ACC112 (cell line): Measurements from ENCODE around the gene RAI1.
"Not testable (repeated sequence)": the region's sequence is repeated elsewhere in the genome, so short reads cannot be mapped to it uniquely, and the experiment has no call there.

Source experiments
- H2AFZ ChIP-seq: fragments of 200-600 bp; sonication (generic); one replicate; pipeline ENCODE4 v1.6.0; 2017; ENCODE audit warnings: antibody characterized with exemption, low read length; ENCODE audit not compliant: unreplicated experiment
- H3K27ac ChIP-seq: fragments of 200-600 bp; sonication (generic); 2 replicates; pipeline ENCODE4 v1.5.1; 2014; ENCODE audit warnings: low read depth, mild to moderate bottlenecking, antibody characterized with exemption, low read length, moderate library complexity
- H3K27me3 ChIP-seq: fragments of 200-600 bp; sonication (generic); 2 replicates; pipeline ENCODE4 v1.6.1; 2014; ENCODE audit warnings: mild to moderate bottlenecking, antibody characterized with exemption, low read length, moderate library complexity, mixed read lengths; ENCODE audit not compliant: insufficient read depth
- H3K36me3 ChIP-seq: fragments of 200-600 bp; sonication (generic); 2 replicates; pipeline ENCODE4 v1.6.1; 2016; ENCODE audit warnings: mild to moderate bottlenecking, antibody characterized with exemption, low read length, moderate library complexity, mixed read lengths; ENCODE audit not compliant: insufficient read depth
- H3K4me1 ChIP-seq: fragments of 200-600 bp; sonication (generic); one replicate; pipeline ENCODE4 v1.6.1; 2016; ENCODE audit warnings: low read length, mixed read lengths; ENCODE audit not compliant: insufficient read depth, unreplicated experiment, control insufficient read depth
- H3K4me3 ChIP-seq: fragments of 200-600 bp; sonication (generic); 2 replicates; pipeline ENCODE4 v1.5.1; 2014; ENCODE audit warnings: mild to moderate bottlenecking, low read depth, low read length
- H3K79me2 ChIP-seq: fragments of 200-600 bp; sonication (generic); one replicate; pipeline ENCODE4 v1.6.0; 2016; ENCODE audit warnings: low read length; ENCODE audit not compliant: control insufficient read depth, unreplicated experiment, insufficient read depth

The RAI1 gene

DNA sequence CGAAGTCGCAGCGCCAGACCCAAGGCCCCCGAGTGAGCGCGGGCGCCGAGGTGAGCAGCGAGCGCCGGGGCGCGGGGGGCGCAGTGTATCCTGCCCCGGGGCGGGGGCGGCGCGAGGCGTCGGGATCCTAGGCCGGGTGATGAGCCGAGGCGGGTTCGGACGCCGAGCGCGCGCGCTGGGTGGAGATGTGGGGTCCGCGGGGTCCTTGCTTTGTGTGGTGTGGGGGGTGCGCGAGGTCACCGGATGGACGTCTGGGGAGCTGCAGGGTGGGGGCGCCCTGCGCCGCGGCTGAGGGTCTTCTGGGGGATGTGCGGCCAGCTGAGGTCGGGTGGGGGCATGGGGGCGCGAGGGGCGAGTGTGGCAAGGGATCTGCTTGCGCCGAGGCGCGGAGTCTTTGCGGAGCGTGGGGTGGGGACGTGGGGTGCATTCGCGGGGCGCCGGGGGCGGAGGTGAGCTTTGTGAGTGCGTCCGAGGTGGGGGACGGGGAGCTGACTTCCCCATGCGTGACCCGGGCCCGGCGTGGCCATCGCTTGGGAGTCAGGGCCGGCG, 560 bp downstream of the RAI1 start:
- Histone ChIP-seq H3K27ac (peak overlapping the region; percentile 85), H3K4me3 (peak overlapping the region; percentile 96), H3K36me3 (no peaks in the 10 kb centered on the region), H3K27me3 (no peaks in the 10 kb centered on the region), H2AFZ (peak overlapping the region; percentile 77), H3K4me1 (peaks cover 31% of the 10 kb centered on the region), H3K79me2 (peaks cover 50% of the 10 kb centered on the region)

DNA sequence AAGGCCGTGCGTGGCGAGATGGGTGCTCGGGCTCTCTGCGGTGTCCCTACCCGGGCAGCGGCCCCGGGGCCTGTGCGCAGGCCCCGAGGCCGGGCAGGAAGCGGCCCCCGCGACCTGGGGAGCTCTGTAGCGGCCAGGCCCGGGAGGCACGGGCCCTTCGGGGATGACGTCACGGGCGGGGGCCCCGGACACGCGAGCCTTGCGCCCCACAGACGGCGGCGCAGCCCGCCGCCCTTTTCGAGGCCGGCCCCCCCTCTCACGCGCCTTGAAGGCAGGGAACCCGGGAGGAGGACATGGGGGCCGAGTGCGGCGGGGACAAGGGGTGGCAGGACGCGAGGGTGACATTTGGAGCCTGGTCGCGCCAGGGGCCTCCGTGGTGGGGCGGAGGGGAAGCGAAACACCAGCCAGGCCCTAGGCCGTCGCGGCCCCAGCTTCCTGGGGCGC, 1.1 kb downstream of the RAI1 start:
- Histone ChIP-seq H3K79me2 (peaks cover 55% of the 10 kb centered on the region), H3K4me3 (peak overlapping the region; percentile 96), H3K36me3 (no peaks in the 10 kb centered on the region), H3K27me3 (no peaks in the 10 kb centered on the region), H3K27ac (peak overlapping the region; percentile 85), H2AFZ (peak overlapping the region; percentile 79), H3K4me1 (peaks cover 36% of the 10 kb centered on the region)

DNA sequence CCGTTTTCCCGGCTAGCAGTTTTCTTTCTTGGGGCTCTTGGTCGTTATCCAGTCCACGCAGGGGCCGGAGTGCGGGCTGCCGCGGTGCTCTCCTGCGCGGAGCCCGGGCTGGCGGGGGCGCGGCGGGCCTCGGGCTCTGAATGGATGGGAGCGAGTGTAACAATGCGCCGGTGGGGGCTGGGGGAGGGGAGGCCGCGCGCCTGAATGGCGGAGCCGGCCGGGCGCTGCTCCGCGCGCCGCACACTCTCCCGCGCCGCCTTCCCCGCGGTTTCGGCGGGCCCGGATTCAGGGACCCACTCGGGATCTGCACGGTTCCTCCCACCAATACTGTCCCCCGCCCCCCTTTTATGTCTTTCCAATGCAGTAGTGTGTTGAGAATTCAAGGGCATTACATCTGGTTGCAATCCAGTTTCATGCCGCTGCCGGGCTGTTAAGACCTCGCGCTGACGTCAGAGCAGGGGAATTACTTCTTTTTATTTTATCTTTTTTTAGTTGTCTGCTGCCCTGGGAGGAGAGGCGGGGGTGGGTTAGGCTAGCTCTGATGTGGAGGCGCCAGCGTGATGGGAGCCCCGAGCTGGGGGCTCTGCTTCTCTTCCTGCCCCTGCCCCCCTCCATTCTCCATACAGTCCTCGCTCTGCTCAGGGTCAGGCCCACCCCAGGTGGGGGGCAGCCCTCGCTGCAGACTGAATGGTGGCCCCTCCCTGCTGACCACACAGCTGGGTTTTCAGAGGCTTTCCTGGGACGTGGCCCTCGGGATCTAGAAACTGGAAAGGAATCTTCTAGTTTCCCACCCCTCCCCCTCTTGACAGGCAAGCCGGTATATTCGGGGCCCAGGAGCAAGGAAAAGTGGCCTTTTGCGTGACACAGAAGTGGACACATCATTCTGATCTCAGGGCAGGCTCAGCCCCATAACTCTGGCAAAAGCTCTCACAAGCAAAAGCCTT, 1.8 kb downstream of the RAI1 start:
- Histone ChIP-seq H3K27me3 (no peaks in the 10 kb centered on the region), H3K36me3 (no peaks in the 10 kb centered on the region), H3K4me1 (peaks cover 39% of the 10 kb centered on the region), H2AFZ (peak overlapping the region; percentile 79), H3K79me2 (peaks cover 60% of the 10 kb centered on the region), H3K4me3 (peak overlapping the region; percentile 96), H3K27ac (peak overlapping the region; percentile 85)

DNA sequence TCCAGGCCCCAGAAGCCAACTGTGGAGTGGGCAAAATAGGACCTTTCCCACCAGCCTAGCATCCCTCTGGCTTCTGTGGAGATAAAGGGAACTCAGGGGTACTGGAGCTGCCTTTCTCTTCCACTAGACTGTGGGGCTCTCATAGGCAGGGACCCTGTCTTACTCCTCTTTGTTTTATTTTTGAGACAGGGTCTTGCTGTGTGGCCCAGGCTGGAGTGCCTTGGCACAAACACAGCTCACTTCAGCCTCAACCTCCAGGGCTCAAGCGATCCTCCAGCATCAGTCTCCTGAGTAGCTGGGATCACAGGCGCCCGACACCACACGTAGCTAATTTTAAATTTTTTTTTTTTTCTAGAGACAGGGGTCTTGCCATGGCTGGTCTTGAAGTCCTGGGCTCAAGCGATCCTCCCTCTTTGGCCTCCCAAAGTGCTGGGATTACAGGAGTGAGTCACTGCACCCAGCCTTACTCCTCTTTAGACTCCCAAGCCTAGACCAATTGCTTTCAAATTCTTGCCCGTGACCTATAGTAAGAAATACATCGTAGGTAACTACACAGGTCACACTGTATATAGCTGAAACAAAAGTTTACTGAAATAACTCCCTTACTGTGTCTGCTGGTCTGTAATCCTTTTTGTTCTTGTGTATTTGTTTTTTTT, 2.6 kb downstream of the RAI1 start:
- no peak overlapping the region for H2AFZ ChIP-seq
- peaks cover 68% of the 10 kb centered on the region for H3K79me2 ChIP-seq
- no peaks in the 10 kb centered on the region for H3K36me3 ChIP-seq
- peak overlapping the region; percentile 85 for H3K27ac ChIP-seq
- peak overlapping the region; percentile 96 for H3K4me3 ChIP-seq
- H3K27me3 ChIP-seq: no peaks in the 10 kb centered on the region
- H3K4me1 ChIP-seq: peaks cover 39% of the 10 kb centered on the region

DNA sequence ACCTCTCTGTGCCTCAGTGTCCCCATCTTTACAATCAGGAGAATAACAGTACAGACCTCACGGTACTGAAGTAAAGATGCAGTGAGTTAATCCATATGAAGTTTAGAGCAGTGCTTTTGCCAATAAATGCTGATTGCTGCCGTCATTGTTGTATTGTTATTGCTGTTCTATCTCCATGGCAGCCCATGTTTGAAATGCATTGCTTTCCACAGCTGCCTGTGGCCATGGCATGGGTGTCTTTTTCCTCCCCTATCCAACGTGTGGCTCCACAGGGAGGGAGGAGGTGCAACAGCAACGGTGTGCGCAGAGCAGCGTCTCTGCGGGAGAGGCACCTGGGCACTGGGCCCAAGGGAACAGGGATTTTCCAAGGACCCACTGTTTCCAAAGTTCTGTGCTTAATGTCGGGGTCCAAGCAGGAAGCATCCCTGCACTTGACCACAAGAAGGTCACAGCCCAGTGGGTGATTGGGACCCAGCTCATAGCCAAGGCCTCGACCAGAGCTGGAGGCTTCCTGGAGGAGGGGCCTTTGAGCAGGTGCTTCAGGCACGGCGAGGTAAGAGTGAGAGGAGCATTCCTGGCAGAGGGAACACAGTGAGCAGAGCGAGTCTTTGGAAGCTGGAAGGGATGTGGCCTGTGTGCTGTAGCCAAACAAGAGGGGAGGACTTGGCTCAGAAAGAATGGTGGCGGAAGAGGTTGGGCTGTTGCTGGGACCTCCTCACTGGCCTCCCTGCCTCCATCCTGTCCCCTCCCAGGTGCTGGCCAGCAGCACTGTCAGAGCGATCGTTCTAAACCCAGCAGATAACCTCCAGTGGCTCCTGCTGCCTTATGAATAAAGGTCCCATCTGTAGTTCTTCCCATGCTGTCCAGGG, 3.9 kb downstream of the RAI1 start:
- H3K4me1 ChIP-seq: peaks cover 39% of the 10 kb centered on the region
- 0 out of 2 replicates have a peak overlapping the region, but pooled peaks have one; percentile 71 for H3K4me3 ChIP-seq
- no peaks in the 10 kb centered on the region for H3K36me3 ChIP-seq
- peaks cover 80% of the 10 kb centered on the region for H3K79me2 ChIP-seq
- no peaks in the 10 kb centered on the region for H3K27me3 ChIP-seq
- no peak overlapping the region for H2AFZ ChIP-seq
- peak overlapping the region; percentile 85 for H3K27ac ChIP-seq

DNA sequence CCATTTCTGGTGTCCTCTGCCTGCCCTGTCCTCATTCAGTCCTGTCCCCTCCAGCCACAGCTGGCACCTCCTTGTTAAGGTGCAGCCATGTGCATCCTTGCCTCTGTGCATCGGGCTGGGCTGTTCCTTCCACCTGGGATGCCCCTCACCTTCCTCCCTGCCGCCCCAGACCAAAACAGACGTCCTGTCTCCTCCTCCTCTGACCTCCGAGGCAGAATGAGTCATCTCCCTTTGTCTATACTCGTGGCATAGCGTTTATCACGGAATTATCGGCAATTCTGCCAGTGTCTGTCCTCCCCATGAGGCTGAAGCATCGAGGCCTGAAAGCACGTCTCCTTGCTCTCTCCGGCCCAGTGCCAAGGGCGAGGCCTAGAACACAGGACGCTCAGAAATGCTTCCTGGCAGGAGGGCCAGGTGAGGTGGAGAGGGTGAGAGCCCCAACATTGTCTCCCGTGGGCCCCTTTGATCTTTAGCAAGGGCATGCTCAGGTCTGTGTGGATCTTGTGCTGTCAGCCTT, 4.6 kb downstream of the RAI1 start:
- Histone ChIP-seq H2AFZ (no peak overlapping the region), H3K4me1 (peaks cover 44% of the 10 kb centered on the region), H3K79me2 (peaks cover 87% of the 10 kb centered on the region), H3K27ac (peak overlapping the region; percentile 85), H3K27me3 (no peaks in the 10 kb centered on the region), H3K36me3 (no peaks in the 10 kb centered on the region), H3K4me3 (peak overlapping the region; percentile 71)

DNA sequence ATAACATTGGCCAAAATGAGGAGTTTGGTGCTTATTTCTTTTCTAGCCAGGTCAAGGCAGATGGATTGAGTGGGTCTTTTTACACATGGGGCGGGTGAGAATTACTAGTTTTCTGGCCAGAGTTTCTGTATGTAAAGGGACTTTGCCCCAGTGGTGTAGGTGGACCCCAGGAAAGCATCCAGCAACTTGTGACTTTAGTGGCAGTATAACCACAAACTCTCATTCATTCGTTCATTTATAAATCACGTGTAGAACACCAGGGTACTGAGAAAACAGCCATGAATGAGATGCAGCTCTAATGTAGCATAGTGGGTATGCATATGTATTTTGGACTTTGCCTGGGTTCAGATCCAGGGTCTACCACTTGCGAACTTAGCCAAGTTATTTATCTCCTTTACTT, 8.1 kb downstream of the RAI1 start:
- H3K4me1 ChIP-seq: peaks cover 65% of the 10 kb centered on the region
- H3K27me3 ChIP-seq: no peaks in the 10 kb centered on the region

DNA sequence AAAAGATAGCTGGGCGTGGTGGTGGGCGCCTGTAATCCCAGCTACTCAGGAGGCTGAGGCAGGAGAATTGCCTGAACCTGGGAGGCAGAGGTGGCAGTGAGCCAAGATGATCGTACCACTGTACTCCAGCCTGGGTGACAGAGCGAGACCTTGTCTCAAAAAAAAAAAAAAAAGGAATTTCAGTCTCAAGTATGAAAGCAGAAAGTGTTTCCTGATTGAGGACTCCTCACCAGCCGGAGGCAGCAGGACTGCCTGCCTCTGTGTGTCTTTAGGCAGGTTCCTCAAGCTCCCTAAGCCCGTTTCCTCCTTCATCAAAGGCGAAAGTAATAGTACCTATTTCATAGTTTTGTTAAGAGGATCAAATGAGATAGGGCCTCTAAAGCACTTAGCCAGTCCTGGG, 9.0 kb downstream of the RAI1 start:
- peak overlapping the region; percentile 26; the same call in 1 of the 2 replicates for H3K27ac ChIP-seq
- H3K79me2 ChIP-seq: peaks cover 92% of the 10 kb centered on the region
- not testable (repeated sequence) for H2AFZ ChIP-seq, H3K27me3 ChIP-seq, H3K4me3 ChIP-seq, H3K36me3 ChIP-seq
- H3K4me1 ChIP-seq: peaks cover 57% of the 10 kb centered on the region

More for the DNA sequence above, 8.1 kb downstream of the RAI1 start:
- H3K27ac ChIP-seq: no peak overlapping the region
- H3K36me3 ChIP-seq: no peaks in the 10 kb centered on the region
- H3K4me3 ChIP-seq: no peak overlapping the region
- H2AFZ ChIP-seq: no peak overlapping the region
- peaks cover 94% of the 10 kb centered on the region for H3K79me2 ChIP-seq

DNA sequence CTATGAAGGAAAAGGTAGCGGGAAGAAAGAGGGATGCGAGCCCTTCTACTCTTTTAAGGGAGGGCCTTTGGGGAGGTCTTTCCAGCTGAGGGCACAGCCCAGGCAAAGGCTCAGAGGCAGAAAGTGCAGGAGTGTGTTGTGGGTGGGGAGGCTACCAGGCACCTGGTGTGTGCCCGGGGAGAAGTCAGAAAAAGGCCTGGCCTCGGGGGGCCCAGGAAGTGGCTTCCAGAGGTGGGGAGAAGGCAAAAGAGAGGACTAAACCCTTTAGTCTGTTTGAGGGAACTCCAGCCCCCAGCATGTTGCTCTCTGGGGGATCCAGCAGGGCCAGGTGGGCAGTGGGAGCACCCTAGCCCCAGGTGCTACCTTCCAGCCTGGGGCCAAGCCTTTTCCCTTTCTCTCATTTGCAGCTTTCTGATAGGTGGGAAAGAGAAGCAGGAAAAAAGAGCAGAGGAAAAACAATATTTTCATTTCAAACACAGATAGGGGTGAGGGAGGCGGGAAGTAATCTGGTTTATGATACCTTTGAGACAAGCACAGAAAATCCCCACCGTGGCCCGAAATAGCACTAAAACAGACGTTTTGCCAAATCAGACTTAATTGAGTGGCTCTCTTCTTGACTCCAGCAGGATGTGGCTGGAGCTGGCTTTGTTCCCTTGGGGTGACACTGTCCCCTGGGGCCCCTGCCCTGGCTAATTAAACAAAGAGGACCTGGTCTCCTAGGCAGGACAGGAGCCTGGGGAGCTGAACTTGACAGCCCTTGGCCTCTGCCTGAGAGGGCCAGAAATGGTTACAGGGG, 10.4 kb downstream of the RAI1 start:
- Histone ChIP-seq H3K79me2 (peaks cover 92% of the 10 kb centered on the region), H3K4me1 (peaks cover 61% of the 10 kb centered on the region), H3K36me3 (no peaks in the 10 kb centered on the region), H3K4me3 (no peak overlapping the region), H3K27ac (peak overlapping the region; percentile 93), H3K27me3 (no peaks in the 10 kb centered on the region), H2AFZ (no peak overlapping the region)
